Liver (tissue), 9 donors: ENCODE measurements around the gene GLI1. TPM values are rescaled to one million over a fixed set of nuclear protein-coding genes. Genes with fewer than 3 reads are reported as not detected.
"Not testable (repeated sequence)": the region's sequence is repeated elsewhere in the genome, so short reads cannot be mapped to it uniquely, and the experiment has no call there.

ENCODE experiments used
- DNase-seq: peaks from one replicate; pipeline ENCODE4 v3.0.0-alpha.2; 2017; ENCODE audit warnings: low spot score
- H3K27ac ChIP-seq, 2 donors: one replicate each; pipeline ENCODE4 v1.7.0; 2013; ENCODE audit warnings: inconsistent platforms in 2 of 2, low read length in 2 of 2, control low read depth in 1 of 2, low read depth in 1 of 2, mild to moderate bottlenecking in 1 of 2
- H3K27me3 ChIP-seq, 4 donors: one replicate each; pipeline versions ENCODE4 v1.6.1 to v1.7.0; 2013; ENCODE audit warnings: low read length in 3 of 4, inconsistent platforms in 1 of 4, mild to moderate bottlenecking in 1 of 4, moderate library complexity in 1 of 4; ENCODE audit not compliant: control insufficient read depth in 4 of 4, insufficient read depth in 4 of 4
- H3K36me3 ChIP-seq, 4 donors: one replicate each; pipeline versions ENCODE4 v1.6.1 to v1.7.0; 2013; ENCODE audit warnings: low read length in 3 of 4, mild to moderate bottlenecking in 3 of 4, low read depth in 1 of 4, moderate library complexity in 1 of 4; ENCODE audit not compliant: control insufficient read depth in 4 of 4, insufficient read depth in 3 of 4
- H3K4me1 ChIP-seq, 4 donors: one replicate each; pipeline versions ENCODE4 v1.6.1 to v1.7.0; 2013; ENCODE audit warnings: low read length in 3 of 4, mild to moderate bottlenecking in 3 of 4, moderate library complexity in 1 of 4; ENCODE audit not compliant: control insufficient read depth in 4 of 4, insufficient read depth in 4 of 4
- H3K4me3 ChIP-seq, 3 donors: one replicate each; pipeline versions ENCODE4 v1.6.1 to v1.7.0; 2013; ENCODE audit warnings: low read length in 3 of 3, control low read depth in 1 of 3, low read depth in 1 of 3, mild to moderate bottlenecking in 1 of 3
- H3K9ac ChIP-seq, 2 donors: one replicate each; pipeline ENCODE4 v1.7.0; 2013; ENCODE audit warnings: low read length in 2 of 2, mild to moderate bottlenecking in 2 of 2, moderate library complexity in 2 of 2, control low read depth in 1 of 2, low read depth in 1 of 2
- H3K9me3 ChIP-seq, 4 donors: one replicate each; pipeline versions ENCODE4 v1.6.1 to v1.7.0; 2013; ENCODE audit warnings: low read length in 3 of 4; ENCODE audit not compliant: control insufficient read depth in 4 of 4
- EGR1 ChIP-seq, 2 donors: IDR thresholded peaks; 2 replicates each; pipeline ENCODE4 v1.6.1; 2016 to 2018; ENCODE audit warnings: antibody characterized with exemption in 2 of 2, low read depth in 2 of 2
- FOXA1 ChIP-seq: IDR thresholded peaks from 2 replicates; pipeline ENCODE4 v1.6.1; 2016; ENCODE audit warnings: antibody characterized with exemption
- FOXA2 ChIP-seq: IDR thresholded peaks from 2 replicates; pipeline ENCODE4 v1.6.1; 2016; ENCODE audit warnings: antibody characterized with exemption
- GABPA ChIP-seq, 2 donors: IDR thresholded peaks in 1 of 2; conservative IDR thresholded peaks in 1 of 2; 2 replicates each; pipeline ENCODE4 v1.6.1; 2016; ENCODE audit warnings: antibody characterized with exemption in 2 of 2, mild to moderate bottlenecking in 1 of 2, moderate library complexity in 1 of 2
- HNF4A ChIP-seq, 2 donors: conservative IDR thresholded peaks; 2 replicates each; pipeline ENCODE4 v1.6.1; 2016; ENCODE audit warnings: antibody characterized with exemption in 2 of 2, mild to moderate bottlenecking in 2 of 2
- HNF4G ChIP-seq: IDR thresholded peaks from 2 replicates; pipeline ENCODE4 v1.6.1; 2016; ENCODE audit warnings: antibody characterized with exemption
- JUND ChIP-seq, 2 donors: IDR thresholded peaks; 2 replicates each; pipeline ENCODE4 v1.6.1; 2016; ENCODE audit warnings: antibody characterized with exemption in 2 of 2
- NR2F2 ChIP-seq: IDR thresholded peaks from 2 replicates; pipeline ENCODE4 v1.6.1; 2016; ENCODE audit warnings: antibody characterized with exemption
- RAD21 ChIP-seq, 2 donors: IDR thresholded peaks; 2 replicates each; pipeline ENCODE4 v1.6.1; 2016; ENCODE audit warnings: antibody characterized with exemption in 2 of 2, mild to moderate bottlenecking in 2 of 2
- RXRA ChIP-seq, 2 donors: IDR thresholded peaks; 2 replicates each; pipeline ENCODE4 v1.6.1; 2017 to 2018; ENCODE audit warnings: antibody characterized with exemption in 2 of 2, mild to moderate bottlenecking in 1 of 2
- SP1 ChIP-seq: IDR thresholded peaks from 2 replicates; pipeline ENCODE4 v1.6.1; 2018; ENCODE audit warnings: antibody characterized with exemption, mild to moderate bottlenecking
- TAF1 ChIP-seq: conservative IDR thresholded peaks from 2 replicates; pipeline ENCODE4 v1.6.1; 2016; ENCODE audit warnings: antibody characterized with exemption, mild to moderate bottlenecking
- YY1 ChIP-seq: IDR thresholded peaks from 2 replicates; pipeline ENCODE4 v1.6.1; 2016; ENCODE audit warnings: antibody characterized with exemption, mild to moderate bottlenecking
- WGBS: extraction: QIAGEN DNeasy Blood & Tissue Kit; methylation state at CpG from one replicate; pipeline ENCODE4 v1.1.7; 2013; 5-methylcytosine and 5-hydroxymethylcytosine counted together
- polyA plus RNA-seq, 2 donors: library from polyadenylated mRNA; stranded (reverse) in 1 of 2; unstranded in 1 of 2; fragments of 200-250 nt in 1 of 2; fragments of >200 nt in 1 of 2; fragmentation: Nextera tagmentation in 1 of 2; extraction: Ambion mirVana in 1 of 2; gene quantifications; one replicate each; pipeline versions ENCODE4 v1.2.1 to v1.2.3, GENCODE V29; 2013 to 2015
- total RNA-seq, 2 donors: library from RNA; depleted of rRNA; stranded (reverse); fragments of >200 nt; gene quantifications; one replicate each; pipeline ENCODE4 v1.2.3, GENCODE V29; 2014
- TF ChIP-seq, protein P1 (sequence below): fragments of 150-350 bp; IDR thresholded peaks from 2 replicates; pipeline ENCODE4 v1.5.1; 2017; ENCODE audit warnings: improper control_type of control experiment, low read depth, low read length; ENCODE audit not compliant: missing input control
- TF ChIP-seq, protein P2 (sequence below): IDR thresholded peaks from 2 replicates; pipeline ENCODE4 v1.6.1; 2016; ENCODE audit warnings: antibody characterized with exemption, mild to moderate bottlenecking
- TF ChIP-seq, protein P3 (sequence below): IDR thresholded peaks from 2 replicates; pipeline ENCODE4 v1.6.1; 2016; ENCODE audit warnings: antibody characterized with exemption
- TF ChIP-seq, protein P4 (sequence below): IDR thresholded peaks from 2 replicates; pipeline ENCODE4 v1.6.1; 2016; ENCODE audit warnings: antibody characterized with exemption
- TF ChIP-seq, protein P5 (sequence below): IDR thresholded peaks from 2 replicates; pipeline ENCODE4 v1.6.1; 2016; ENCODE audit warnings: antibody characterized with exemption
- donor health status: healthy.
- donor health status: healthy.
- donor health status: healthy.
- donor health status: healthy.
- donor health status: healthy.

The GLI1 gene
- total and polyA plus RNA-seq, 4 donors = 0.09 to 0.44 (median 0.24) TPM

DNA sequence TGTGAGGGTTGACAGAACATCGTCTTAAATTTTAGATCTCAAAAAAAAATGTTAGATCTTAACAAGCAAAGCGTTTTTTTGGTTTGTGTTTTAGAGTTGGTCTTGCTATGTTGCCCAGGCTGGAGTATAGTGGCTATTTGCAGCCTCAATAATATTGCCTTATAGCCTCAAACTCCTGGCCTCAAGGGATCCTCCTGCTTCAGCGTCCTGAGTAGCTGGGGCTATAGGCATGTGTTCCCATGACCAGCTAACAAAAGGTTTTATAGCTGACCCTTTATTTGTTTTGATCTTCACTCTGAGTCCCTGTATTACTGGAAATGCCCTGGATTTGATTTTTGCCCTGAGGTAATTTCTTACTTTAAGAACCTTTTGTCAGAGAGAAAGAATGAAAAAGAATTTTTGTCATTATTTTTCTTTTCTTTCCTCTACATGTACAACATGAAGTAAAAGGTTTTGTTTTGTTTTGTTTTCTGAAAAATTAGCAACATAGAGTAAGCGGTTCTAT, 19.8 kb upstream of the GLI1 start:
- no peak for DNase-seq
- Histone ChIP-seq H3K4me3 (peak overlapping the region in 1 of 3 donors; percentile 31), H3K36me3 (peaks cover 0 to 16% (median 4%) of the 10 kb centered on the region in 4 donors), H3K9ac (peak overlapping the region; percentile 7 to 86), H3K27me3 (no peaks in the 10 kb centered on the region), H3K27ac (peak overlapping the region; percentile 66 to 90), H3K9me3 (no peaks in the 10 kb centered on the region), H3K4me1 (peaks cover 0 to 32% (median 15%) of the 10 kb centered on the region in 4 donors)
- WGBS = 70% methylated on average over 4 of the region's 4 CpGs
- TF ChIP-seq HNF4G (no peak), GABPA (IDR thresholded peaks at IDR 0.05 in 1 of 2, conservative IDR thresholded peaks at IDR 0.05 in 1 of 2) (no peak), HNF4A (conservative IDR thresholded peaks at IDR 0.05) (no peak), JUND (IDR thresholded peaks at IDR 0.05) (no peak), TAF1 (no peak), RAD21 (IDR thresholded peaks at IDR 0.05) (no peak), YY1 (no peak), RXRA (IDR thresholded peaks at IDR 0.05) (no peak), EGR1 (IDR thresholded peaks at IDR 0.05; ENCODE audit: low read depth in 2 of 2) (no peak), NR2F2 (no peak), SP1 (no peak), FOXA2 (no peak), FOXA1 (no peak)
- TF ChIP-seq, protein P1, sequence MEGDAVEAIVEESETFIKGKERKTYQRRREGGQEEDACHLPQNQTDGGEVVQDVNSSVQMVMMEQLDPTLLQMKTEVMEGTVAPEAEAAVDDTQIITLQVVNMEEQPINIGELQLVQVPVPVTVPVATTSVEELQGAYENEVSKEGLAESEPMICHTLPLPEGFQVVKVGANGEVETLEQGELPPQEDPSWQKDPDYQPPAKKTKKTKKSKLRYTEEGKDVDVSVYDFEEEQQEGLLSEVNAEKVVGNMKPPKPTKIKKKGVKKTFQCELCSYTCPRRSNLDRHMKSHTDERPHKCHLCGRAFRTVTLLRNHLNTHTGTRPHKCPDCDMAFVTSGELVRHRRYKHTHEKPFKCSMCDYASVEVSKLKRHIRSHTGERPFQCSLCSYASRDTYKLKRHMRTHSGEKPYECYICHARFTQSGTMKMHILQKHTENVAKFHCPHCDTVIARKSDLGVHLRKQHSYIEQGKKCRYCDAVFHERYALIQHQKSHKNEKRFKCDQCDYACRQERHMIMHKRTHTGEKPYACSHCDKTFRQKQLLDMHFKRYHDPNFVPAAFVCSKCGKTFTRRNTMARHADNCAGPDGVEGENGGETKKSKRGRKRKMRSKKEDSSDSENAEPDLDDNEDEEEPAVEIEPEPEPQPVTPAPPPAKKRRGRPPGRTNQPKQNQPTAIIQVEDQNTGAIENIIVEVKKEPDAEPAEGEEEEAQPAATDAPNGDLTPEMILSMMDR = no peak
- TF ChIP-seq, protein P2, sequence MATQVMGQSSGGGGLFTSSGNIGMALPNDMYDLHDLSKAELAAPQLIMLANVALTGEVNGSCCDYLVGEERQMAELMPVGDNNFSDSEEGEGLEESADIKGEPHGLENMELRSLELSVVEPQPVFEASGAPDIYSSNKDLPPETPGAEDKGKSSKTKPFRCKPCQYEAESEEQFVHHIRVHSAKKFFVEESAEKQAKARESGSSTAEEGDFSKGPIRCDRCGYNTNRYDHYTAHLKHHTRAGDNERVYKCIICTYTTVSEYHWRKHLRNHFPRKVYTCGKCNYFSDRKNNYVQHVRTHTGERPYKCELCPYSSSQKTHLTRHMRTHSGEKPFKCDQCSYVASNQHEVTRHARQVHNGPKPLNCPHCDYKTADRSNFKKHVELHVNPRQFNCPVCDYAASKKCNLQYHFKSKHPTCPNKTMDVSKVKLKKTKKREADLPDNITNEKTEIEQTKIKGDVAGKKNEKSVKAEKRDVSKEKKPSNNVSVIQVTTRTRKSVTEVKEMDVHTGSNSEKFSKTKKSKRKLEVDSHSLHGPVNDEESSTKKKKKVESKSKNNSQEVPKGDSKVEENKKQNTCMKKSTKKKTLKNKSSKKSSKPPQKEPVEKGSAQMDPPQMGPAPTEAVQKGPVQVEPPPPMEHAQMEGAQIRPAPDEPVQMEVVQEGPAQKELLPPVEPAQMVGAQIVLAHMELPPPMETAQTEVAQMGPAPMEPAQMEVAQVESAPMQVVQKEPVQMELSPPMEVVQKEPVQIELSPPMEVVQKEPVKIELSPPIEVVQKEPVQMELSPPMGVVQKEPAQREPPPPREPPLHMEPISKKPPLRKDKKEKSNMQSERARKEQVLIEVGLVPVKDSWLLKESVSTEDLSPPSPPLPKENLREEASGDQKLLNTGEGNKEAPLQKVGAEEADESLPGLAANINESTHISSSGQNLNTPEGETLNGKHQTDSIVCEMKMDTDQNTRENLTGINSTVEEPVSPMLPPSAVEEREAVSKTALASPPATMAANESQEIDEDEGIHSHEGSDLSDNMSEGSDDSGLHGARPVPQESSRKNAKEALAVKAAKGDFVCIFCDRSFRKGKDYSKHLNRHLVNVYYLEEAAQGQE = no peak
- TF ChIP-seq, protein P3, sequence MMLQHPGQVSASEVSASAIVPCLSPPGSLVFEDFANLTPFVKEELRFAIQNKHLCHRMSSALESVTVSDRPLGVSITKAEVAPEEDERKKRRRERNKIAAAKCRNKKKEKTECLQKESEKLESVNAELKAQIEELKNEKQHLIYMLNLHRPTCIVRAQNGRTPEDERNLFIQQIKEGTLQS = no peak
- TF ChIP-seq, protein P4, sequence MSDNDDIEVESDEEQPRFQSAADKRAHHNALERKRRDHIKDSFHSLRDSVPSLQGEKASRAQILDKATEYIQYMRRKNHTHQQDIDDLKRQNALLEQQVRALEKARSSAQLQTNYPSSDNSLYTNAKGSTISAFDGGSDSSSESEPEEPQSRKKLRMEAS = no peak
- TF ChIP-seq, protein P5, sequence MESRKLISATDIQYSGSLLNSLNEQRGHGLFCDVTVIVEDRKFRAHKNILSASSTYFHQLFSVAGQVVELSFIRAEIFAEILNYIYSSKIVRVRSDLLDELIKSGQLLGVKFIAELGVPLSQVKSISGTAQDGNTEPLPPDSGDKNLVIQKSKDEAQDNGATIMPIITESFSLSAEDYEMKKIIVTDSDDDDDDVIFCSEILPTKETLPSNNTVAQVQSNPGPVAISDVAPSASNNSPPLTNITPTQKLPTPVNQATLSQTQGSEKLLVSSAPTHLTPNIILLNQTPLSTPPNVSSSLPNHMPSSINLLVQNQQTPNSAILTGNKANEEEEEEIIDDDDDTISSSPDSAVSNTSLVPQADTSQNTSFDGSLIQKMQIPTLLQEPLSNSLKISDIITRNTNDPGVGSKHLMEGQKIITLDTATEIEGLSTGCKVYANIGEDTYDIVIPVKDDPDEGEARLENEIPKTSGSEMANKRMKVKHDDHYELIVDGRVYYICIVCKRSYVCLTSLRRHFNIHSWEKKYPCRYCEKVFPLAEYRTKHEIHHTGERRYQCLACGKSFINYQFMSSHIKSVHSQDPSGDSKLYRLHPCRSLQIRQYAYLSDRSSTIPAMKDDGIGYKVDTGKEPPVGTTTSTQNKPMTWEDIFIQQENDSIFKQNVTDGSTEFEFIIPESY = no peak

DNA sequence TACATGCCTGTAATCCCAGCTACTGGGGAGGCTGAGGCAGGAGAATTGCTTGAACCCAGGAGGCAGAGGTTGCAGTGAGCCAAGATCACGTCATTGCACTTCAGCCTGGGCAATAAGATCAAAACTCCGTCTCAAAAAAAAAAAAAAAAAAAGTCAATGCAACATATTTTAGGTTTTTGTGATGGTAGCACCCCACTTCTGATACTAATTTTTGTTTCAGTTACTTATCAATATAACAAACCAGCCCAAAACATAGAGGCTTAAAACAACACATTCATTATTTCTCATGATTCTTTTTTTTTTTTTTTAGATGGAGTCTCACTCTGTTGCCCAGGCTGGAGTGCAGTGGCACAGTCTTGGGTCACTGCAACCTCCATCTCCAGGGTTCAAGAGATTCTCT, 18.2 kb upstream of the GLI1 start:
- not testable (repeated sequence) for DNase-seq, H3K9me3 ChIP-seq, H3K27me3 ChIP-seq, H3K4me3 ChIP-seq, H3K9ac ChIP-seq, H3K27ac ChIP-seq
- H3K36me3 ChIP-seq = peaks cover 0 to 18% (median 4%) of the 10 kb centered on the region in 4 donors
- 87% methylated on average over 2 of the region's 2 CpGs for WGBS
- H3K4me1 ChIP-seq = peaks cover 0 to 32% (median 18%) of the 10 kb centered on the region in 4 donors
